Activated CD8-positive, alpha-beta memory T cell treated with anti-CD3 and anti-CD28 coated beads for 4 hours (primary cell): ENCODE measurements around the gene DOCK7.
"Not testable (repeated sequence)": the region's sequence is repeated elsewhere in the genome, so short reads cannot be mapped to it uniquely, and the experiment has no call there.

Experiments used
- DNase-seq, 2 donors: peaks; one replicate each; pipeline ENCODE4 v3.0.0-alpha.2; 2020; ENCODE audit warnings: low read depth in 2 of 2

Gene DOCK7, protein sequence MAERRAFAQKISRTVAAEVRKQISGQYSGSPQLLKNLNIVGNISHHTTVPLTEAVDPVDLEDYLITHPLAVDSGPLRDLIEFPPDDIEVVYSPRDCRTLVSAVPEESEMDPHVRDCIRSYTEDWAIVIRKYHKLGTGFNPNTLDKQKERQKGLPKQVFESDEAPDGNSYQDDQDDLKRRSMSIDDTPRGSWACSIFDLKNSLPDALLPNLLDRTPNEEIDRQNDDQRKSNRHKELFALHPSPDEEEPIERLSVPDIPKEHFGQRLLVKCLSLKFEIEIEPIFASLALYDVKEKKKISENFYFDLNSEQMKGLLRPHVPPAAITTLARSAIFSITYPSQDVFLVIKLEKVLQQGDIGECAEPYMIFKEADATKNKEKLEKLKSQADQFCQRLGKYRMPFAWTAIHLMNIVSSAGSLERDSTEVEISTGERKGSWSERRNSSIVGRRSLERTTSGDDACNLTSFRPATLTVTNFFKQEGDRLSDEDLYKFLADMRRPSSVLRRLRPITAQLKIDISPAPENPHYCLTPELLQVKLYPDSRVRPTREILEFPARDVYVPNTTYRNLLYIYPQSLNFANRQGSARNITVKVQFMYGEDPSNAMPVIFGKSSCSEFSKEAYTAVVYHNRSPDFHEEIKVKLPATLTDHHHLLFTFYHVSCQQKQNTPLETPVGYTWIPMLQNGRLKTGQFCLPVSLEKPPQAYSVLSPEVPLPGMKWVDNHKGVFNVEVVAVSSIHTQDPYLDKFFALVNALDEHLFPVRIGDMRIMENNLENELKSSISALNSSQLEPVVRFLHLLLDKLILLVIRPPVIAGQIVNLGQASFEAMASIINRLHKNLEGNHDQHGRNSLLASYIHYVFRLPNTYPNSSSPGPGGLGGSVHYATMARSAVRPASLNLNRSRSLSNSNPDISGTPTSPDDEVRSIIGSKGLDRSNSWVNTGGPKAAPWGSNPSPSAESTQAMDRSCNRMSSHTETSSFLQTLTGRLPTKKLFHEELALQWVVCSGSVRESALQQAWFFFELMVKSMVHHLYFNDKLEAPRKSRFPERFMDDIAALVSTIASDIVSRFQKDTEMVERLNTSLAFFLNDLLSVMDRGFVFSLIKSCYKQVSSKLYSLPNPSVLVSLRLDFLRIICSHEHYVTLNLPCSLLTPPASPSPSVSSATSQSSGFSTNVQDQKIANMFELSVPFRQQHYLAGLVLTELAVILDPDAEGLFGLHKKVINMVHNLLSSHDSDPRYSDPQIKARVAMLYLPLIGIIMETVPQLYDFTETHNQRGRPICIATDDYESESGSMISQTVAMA (N-terminal part only)

DNA sequence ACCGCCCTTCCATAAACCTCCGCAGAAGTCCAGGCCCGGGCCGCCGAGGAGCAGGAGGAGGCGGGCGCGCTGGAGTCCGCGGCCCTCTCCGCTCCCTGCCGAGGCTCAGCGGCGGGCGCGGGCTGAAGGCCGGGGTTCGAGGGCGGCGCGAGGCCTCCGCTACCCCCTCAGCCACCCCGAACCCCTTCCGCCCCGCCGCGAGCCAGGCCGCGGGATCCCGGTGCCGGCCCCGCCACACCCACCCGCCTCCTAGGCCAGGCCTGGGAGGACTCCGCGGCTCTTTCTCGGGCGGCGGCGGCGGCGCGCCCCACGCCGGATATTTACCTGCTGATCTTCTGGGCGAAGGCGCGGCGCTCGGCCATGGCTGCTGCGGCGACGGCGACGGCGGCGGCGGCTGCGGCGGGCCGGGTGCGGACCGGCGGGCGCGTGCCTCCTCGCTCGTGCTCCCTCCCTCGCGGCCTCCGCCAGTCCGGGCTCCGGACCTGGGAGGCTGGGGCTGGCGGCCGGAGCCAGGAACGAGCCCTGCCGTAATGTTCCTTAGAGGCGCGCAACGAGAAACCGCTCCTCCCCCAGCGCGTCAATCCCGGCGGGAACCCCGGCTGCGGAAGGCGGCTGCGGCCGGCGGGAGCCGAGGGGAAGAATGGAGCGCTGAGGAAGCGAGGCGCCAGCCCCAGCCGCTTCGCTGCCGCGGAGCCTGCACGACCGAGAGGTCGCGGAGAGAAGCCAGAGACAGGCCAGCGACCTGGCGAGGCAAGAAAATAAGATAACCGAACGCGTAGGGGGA, at the start of gene DOCK7:
TSS of gene DOCK7 (minus strand) at position 484 of the 784 bp plus-strand sequence. CDS start at position 362, 122 bp downstream.
- no peak for DNase-seq

GRCh38 chr1:62735491-62736171, 47.4 kb upstream of the DOCK7 start:
- no peak for DNase-seq

DNA sequence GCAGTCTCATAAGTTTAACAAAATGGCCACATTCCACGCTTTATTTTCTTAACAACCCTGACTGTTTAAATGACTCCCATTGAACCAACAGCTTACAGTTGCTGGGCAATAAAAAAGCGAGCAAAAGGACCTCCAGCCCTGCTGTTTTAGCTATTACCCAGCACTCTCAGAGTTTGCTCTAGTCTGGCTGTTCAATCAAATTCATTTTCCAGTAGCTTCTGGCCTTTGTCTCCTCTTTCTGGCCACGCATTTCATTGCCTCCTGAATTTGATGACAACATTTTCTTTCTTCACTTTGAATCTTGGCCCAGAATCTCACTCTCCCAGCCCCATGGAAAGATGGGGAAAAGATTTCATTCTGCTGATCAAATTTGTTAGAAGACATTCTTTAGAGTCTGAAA, 44.1 kb upstream of the DOCK7 start:
- DNase-seq: no peak

- DNase-seq: no peak
These were observed 40.8 kb upstream of the DOCK7 start for GRCh38 chr1:62728963-62729362.

GRCh38 chr1:62727656-62728407, 39.6 kb upstream of the DOCK7 start:
- no peak for DNase-seq

DNA sequence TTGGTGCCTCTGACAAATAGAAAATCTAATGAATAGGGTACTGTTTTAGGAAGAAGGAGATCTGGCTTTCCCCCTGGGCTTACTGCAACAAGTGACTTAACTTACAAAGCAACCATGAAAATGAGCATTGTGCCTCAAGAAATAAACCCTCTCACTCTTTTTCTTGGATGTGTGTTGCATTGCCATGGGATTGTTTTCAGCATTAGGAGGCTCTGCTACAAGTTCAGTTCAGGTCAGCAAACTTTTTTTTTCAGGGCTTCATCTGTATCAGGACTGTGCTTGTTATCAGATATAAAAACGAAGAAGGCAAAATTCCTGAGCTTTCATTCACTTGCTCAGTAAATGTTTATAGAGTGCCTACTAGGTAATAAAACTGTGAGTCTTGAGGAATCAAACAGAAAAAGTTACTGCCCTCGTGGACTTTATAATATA, 37.8 kb upstream of the DOCK7 start:
- no peak for DNase-seq

GRCh38 chr1:62725255-62725654, 37.1 kb upstream of the DOCK7 start:
- no peak for DNase-seq

DNA sequence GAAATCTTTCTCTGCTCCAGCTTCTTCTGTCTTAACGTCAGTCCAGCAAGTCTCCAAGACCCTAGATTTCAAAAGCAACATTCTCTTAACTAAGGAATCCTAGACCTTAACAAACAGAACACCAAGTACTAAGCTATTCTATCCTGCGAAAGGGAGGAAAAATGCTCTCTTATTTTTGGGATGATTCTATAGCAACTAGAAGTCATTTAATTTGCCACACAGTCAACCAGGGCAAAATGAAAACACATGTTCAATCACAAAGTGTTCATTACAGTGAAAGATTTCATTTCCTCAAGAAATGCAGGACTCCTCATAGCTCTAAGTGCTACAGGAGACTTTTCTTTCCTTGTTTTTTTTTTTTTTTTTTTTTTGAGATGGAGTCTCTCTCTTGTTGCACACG, 36.2 kb upstream of the DOCK7 start:
- no peak for DNase-seq

DNA sequence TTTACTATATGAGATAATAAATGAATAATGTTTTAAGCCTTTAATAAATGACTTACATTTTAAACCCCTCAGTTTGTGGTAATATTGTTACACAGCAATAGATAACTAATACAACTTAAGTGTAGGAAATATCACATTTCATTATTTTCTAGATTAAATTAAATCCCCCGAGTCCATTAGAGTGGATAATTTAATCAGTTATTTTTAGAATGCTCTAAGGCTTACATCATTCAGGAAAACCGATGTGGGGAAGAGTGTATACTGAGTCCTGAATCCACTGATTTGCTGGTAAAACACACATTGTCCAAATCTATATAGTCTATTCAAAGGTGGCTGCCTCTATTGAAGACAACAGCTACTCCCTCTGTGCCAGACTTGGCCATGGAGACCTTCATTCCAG, 35.7 kb upstream of the DOCK7 start:
- DNase-seq: no peak

DNA sequence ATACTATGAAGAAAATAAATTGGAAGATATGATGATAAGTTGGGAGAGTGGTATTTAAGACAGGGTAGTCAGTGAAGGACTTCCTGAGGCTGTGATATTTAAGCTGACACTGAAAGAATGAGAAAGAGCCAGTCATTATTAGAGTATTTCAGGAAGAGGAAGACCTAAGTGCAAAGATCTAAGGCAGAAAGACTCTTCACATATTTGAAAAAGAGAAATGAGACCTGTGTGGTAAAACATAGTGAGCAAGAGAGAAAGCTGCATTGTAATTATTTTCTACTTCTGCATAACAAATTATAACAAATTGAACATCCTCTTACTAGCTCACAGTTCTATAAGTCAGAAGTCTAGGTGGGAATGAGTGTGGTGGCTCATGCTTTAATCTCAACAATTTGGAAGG, 34.6 kb upstream of the DOCK7 start:
- no peak for DNase-seq

GRCh38 chr1:62720946-62721554, 32.9 kb upstream of the DOCK7 start:
- DNase-seq: no peak

DNA sequence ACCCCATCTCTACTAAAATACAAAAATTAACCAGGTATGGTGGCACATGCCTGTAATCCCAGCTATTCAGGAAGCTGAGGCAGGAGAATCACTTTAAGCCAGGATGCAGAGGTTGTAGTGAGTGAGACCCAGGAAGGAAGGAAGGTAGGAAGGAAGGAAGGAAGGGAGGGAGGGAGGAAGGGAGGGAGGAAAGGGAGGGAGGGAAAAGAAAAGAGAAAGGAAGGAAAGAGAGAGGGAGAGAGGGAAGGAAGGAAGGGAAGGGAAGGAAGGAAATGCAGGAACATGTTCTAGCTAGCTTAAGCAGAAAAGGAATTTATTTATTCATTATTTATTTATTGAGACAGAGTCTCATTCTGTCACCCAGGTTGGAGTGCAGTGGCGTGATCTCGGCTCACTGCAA, 30.2 kb upstream of the DOCK7 start:
- not testable (repeated sequence) for DNase-seq

- no peak for DNase-seq
These were observed 29.3 kb upstream of the DOCK7 start for GRCh38 chr1:62717483-62717882.

- no peak for DNase-seq
These were observed 28.2 kb upstream of the DOCK7 start for GRCh38 chr1:62716397-62716796.

DNA sequence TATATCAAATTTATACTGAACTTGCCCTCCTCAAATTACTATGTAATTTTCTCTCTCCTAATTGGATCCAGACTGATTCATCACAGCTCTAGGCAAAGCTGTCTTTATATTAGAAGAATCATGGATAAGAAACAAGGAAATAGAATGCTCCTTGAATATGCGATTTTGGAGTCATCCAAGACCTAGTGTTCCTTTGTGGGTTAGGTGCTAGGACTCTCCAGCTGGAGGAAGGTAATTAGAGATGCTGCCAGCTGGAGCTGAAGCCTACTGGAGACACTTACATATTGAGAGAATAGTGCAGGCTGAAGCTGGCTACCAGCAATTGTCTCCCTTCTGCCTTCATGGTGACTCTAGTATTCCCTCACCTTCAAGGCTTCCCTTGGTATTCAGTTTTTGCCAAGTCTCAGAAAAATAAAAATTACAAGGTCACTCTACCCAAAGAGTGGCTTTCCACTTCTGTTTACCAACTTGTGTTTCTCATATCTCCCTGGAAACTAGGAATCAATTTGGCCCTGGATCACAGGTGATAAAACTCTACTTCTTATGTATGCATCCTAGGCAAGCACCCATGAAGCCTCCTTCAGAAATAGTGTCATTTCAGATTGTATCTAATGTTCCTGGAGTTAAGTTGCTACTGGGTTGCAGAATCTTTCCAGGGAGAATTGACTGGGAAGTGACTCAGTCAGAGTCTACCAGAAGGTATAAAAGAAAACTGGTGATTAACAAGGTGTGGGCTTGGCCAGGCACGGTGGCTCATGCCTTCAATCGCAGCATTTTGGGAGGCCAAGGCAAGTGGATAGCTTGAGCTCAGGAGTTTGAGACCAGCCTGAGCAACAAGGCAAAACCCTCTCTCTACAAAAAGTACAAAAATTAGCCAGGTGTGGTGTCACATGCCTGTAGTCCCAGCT, 24.4 kb upstream of the DOCK7 start:
- DNase-seq: no peak

DNA sequence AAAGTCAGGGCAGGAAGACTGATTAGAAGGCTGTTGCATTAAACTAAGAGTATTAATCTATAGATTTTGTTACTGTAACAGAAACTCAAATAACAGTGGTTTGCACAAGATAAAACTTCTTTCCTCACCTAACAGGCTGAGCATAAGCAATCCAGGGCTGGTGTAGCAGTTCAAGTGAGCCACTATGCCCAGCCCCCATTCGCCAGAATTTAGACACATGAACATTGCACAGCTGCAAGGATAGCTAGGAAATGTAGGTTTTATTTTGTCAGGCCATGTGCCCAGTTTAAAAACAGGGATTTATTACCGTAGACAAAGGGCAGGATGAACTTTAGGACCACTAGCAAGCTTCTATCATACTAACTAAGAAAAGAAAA, 19.5 kb upstream of the DOCK7 start:
- no peak for DNase-seq

DNA sequence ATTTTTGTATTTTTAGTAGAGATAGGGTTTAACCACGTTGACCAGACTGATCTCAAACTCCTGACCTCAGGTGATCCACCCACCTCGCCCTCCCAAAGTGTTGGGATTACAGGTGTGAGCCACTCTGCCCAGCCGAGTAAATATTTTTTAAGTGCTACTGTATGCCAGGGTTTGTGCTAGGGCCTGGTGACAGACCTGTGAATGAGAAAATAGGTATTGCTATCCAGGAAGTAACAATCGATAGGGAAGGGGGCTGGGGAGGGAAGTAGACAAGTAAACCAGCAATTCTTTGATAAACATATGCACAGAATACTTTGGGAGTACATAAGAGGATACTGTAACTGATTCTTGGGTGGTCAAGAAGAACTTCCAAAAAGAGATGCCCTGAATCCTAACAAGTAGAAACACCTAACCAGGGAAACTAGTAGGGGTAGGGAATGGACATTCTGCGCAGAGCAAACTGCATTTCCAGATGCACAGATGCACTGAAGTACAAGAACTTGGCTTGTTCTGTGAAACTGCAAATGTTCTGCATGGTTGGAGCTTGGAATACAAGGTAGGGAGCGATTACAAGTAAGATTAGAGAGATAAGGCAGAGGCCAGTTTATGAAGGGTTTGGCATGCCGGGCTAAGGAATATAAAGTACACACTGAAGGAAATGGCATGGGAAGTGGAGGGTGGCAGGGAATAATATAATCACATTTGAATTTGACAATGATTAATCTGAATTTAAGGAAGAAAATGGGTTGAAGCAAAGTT, 19.0 kb upstream of the DOCK7 start:
- no peak for DNase-seq

DNA sequence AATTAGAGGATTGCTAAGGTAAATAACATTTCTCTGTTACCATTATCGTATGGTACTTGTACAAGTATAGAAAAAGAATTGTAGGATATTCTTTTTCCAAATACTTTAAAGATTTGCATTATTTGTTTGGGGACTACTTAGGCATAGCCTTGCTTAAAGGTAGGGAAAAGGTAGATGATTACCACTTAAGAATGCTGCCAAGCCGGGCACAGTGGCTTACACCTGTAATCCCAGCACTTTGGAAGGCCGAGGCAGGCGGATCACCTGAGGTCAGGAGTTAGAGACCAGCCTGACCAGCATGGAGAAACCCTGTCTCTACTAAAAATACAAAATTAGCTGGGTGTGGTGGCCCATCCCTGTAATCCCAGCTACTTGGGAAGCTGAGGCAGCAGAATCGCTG, 10.0 kb upstream of the DOCK7 start:
- DNase-seq: not testable (repeated sequence)
